Gastroesophageal sphincter (tissue), 3 donors: Measurements from ENCODE around the gene GRWD1.

Experiments used
- POLR2A ChIP-seq, 2 donors: fragments of 450-650 bp; IDR thresholded peaks; one replicate each; pipeline ENCODE4 v1.6.1; 2017; ENCODE audit warnings: antibody characterized with exemption in 2 of 2, mild to moderate bottlenecking in 2 of 2, moderate library complexity in 1 of 2
- TF ChIP-seq, protein P1 (sequence below), 4 experiments: fragments of 200-600 bp in 2 of 4; fragments of 450-650 bp in 2 of 4; sonication (generic) in 1 of 4; IDR thresholded peaks; one replicate each; pipeline ENCODE4 v1.5.1; 2017 to 2019; ENCODE audit warnings: antibody characterized with exemption in 4 of 4, mild to moderate bottlenecking in 2 of 4, moderate library complexity in 2 of 4

DNA sequence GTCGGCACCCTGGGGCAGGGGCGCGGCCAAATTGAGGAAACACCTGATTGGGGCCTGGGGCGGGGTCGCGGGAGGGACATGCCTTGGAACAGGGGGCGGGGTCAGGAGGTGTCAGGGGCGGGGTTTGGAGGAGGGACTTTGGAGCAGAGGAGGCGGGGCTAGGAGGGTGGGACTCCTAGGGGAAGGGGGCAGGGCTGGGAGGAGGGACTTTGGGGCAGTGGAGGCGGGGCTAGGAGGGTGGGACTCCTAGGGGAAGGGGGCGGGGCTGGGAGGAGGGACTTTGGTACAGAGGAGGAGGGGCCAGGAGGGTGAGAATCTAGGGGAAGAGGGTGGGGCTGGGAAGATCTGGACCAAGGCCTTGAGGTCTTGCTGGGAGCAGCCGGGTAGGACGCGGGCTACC lies 30.4 kb upstream of the GRWD1 start:
- TF ChIP-seq POLR2A (IDR thresholded peaks at IDR 0.05): no peak
- TF ChIP-seq, protein P1, sequence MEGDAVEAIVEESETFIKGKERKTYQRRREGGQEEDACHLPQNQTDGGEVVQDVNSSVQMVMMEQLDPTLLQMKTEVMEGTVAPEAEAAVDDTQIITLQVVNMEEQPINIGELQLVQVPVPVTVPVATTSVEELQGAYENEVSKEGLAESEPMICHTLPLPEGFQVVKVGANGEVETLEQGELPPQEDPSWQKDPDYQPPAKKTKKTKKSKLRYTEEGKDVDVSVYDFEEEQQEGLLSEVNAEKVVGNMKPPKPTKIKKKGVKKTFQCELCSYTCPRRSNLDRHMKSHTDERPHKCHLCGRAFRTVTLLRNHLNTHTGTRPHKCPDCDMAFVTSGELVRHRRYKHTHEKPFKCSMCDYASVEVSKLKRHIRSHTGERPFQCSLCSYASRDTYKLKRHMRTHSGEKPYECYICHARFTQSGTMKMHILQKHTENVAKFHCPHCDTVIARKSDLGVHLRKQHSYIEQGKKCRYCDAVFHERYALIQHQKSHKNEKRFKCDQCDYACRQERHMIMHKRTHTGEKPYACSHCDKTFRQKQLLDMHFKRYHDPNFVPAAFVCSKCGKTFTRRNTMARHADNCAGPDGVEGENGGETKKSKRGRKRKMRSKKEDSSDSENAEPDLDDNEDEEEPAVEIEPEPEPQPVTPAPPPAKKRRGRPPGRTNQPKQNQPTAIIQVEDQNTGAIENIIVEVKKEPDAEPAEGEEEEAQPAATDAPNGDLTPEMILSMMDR (IDR thresholded peaks at IDR 0.05): no peak
